CD4-positive, alpha-beta T cell treated with Interleukin-12 subunit alpha and Interleukin-12 subunit beta, for 1 hour (primary cell): Measurements from ENCODE around the gene AP1S1.
A peak's percentile ranks its signal among the peaks of the same experiment; 100 is the strongest.
"Not testable (repeated sequence)": the region's sequence is repeated elsewhere in the genome, so short reads cannot be mapped to it uniquely, and the experiment has no call there.

Experiments used
- DNase-seq: peaks from one replicate; pipeline ENCODE4 v3.0.0-alpha.2; 2020

Gene AP1S1

GRCh38 chr7:101153969-101154692, at the start of gene AP1S1:
Gene AP1S1 (plus strand): TSS chr7:101154476. CDS start chr7:101154515, 39 bp downstream.
- DNase-seq = peak; percentile 96

- DNase-seq = no peak
Observed at GRCh38 chr7:101104799-101105198, 49.5 kb upstream of the AP1S1 start.

- DNase-seq = not testable (repeated sequence)
Observed at GRCh38 chr7:101105248-101105647, 49.0 kb upstream of the AP1S1 start.

GRCh38 chr7:101106386-101106785, 47.9 kb upstream of the AP1S1 start:
- no peak for DNase-seq

- DNase-seq = no peak
Observed at GRCh38 chr7:101108330-101108857, 45.9 kb upstream of the AP1S1 start.

- DNase-seq = no peak
Observed at GRCh38 chr7:101108961-101109360, 45.3 kb upstream of the AP1S1 start.

GRCh38 chr7:101109368-101109767, 44.9 kb upstream of the AP1S1 start:
- DNase-seq = no peak

GRCh38 chr7:101111261-101111660, 43.0 kb upstream of the AP1S1 start:
- no peak for DNase-seq

GRCh38 chr7:101112233-101112632, 42.0 kb upstream of the AP1S1 start:
- no peak for DNase-seq

GRCh38 chr7:101113140-101113539, 41.1 kb upstream of the AP1S1 start:
- DNase-seq = not testable (repeated sequence)

GRCh38 chr7:101113836-101114235, 40.4 kb upstream of the AP1S1 start:
- DNase-seq = no peak

- no peak for DNase-seq
Observed at GRCh38 chr7:101114492-101114891, 39.8 kb upstream of the AP1S1 start.

- DNase-seq = no peak
Observed at GRCh38 chr7:101115215-101115614, 39.1 kb upstream of the AP1S1 start.

- no peak for DNase-seq
Observed at GRCh38 chr7:101116898-101117297, 37.4 kb upstream of the AP1S1 start.

GRCh38 chr7:101118856-101119255, 35.4 kb upstream of the AP1S1 start:
- DNase-seq = no peak

- no peak for DNase-seq
Observed at GRCh38 chr7:101119876-101120275, 34.4 kb upstream of the AP1S1 start.

GRCh38 chr7:101120315-101120714, 34.0 kb upstream of the AP1S1 start:
- no peak for DNase-seq

- not testable (repeated sequence) for DNase-seq
Observed at GRCh38 chr7:101121631-101121990, 32.7 kb upstream of the AP1S1 start.

- DNase-seq = no peak
Observed at GRCh38 chr7:101121991-101122932, 32.0 kb upstream of the AP1S1 start.

GRCh38 chr7:101122933-101123702, 31.2 kb upstream of the AP1S1 start:
- DNase-seq = no peak

GRCh38 chr7:101123703-101124068, 30.6 kb upstream of the AP1S1 start:
- DNase-seq = no peak

- no peak for DNase-seq
Observed at GRCh38 chr7:101124376-101125056, 29.8 kb upstream of the AP1S1 start.
